Breast epithelium (tissue), 4 donors: ENCODE data around the gene MDH2. TPM values are rescaled to one million over a fixed set of nuclear protein-coding genes. Genes with fewer than 3 reads are reported as not detected.
A peak's percentile ranks its signal among the peaks of the same experiment; 100 is the strongest.

Source experiments
- DNase-seq, 2 donors: peaks; one replicate each; pipeline ENCODE4 v3.0.0-alpha.2; 2019; ENCODE audit warnings: low spot score in 2 of 2
- H3K27ac ChIP-seq, 2 donors: fragments of 200-600 bp; sonication (generic) in 1 of 2; one replicate each; pipeline ENCODE4 v1.5.1; 2016 to 2019; ENCODE audit warnings: mild to moderate bottlenecking in 1 of 2
- H3K27me3 ChIP-seq, 2 donors: fragments of 200-600 bp; sonication (generic) in 1 of 2; one replicate each; pipeline versions ENCODE4 v1.5.1 to v1.6.0; 2017 to 2019; ENCODE audit warnings: control low read depth in 1 of 2, mild to moderate bottlenecking in 1 of 2
- H3K36me3 ChIP-seq: fragments of 200-600 bp; one replicate; pipeline ENCODE4 v1.5.1; 2019
- H3K4me1 ChIP-seq, 2 donors: fragments of 200-600 bp; sonication (generic); one replicate each; pipeline ENCODE4 v1.5.1; 2016 to 2019; ENCODE audit warnings: control low read depth in 1 of 2
- H3K4me3 ChIP-seq, 3 donors: fragments of 200-600 bp; sonication (generic); 1 replicate in 2 of 3; 2 replicates in 1 of 3; pipeline ENCODE4 v1.5.1; 2016 to 2019; ENCODE audit warnings: mild to moderate bottlenecking in 3 of 3, moderate library complexity in 2 of 3
- H3K9me3 ChIP-seq, 2 donors: fragments of 200-600 bp; sonication (generic) in 1 of 2; one replicate each; pipeline ENCODE4 v1.5.1; 2016 to 2019; ENCODE audit warnings: control low read depth in 1 of 2
- POLR2A ChIP-seq: fragments of 450-650 bp; IDR thresholded peaks from one replicate; pipeline ENCODE4 v1.6.1; 2016; ENCODE audit warnings: antibody characterized with exemption, mild to moderate bottlenecking, moderate library complexity
- POLR2AphosphoS5 ChIP-seq, 3 donors: sonication (generic); formaldehyde crosslinking; IDR thresholded peaks; one replicate each; pipeline ENCODE4 v1.6.1; 2017; ENCODE audit warnings: antibody characterized with exemption in 3 of 3
- intact Hi-C: fragments of 100-400 bp; cut with DNase I; formaldehyde crosslinking; loops from one replicate; pipeline ENCODE4 v1.15.1; 2023; ENCODE audit warnings: low total_unique reads
- total RNA-seq, 3 donors: library from RNA; depleted of rRNA; stranded (reverse); fragments of >200 nt; gene quantifications; one replicate each; pipeline ENCODE4 v1.1.0, GENCODE V29; 2016
- TF ChIP-seq, protein P1 (sequence below), 3 donors: fragments of 450-650 bp; IDR thresholded peaks; one replicate each; pipeline ENCODE4 v1.5.1; 2016 to 2017; ENCODE audit warnings: antibody characterized with exemption in 3 of 3, mild to moderate bottlenecking in 3 of 3, moderate library complexity in 3 of 3

The MDH2 gene
- total RNA-seq, 3 donors from 2014 or later = 52.0 to 63.3 (median 61.8) TPM

DNA sequence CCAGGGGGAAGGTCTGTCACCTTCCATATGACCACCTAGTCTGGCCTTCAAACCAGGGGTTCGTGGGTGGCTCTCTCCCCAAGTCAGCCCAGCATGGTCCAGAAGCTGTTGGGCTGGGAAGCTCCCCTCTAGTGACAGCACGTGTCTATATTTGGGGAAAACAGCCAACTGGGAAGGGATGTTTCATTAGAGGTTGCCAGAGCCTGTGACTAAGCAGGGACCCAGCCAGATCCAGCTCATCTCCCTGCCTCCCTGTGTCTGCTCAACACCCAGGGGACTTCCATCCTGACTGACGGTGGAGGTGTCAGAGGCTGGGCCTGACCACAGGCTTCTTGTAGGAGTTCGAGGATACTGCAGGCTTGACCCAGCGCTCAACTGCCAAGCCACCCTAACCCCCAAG, 10.6 kb upstream of the MDH2 start:
- intact Hi-C loops = no loop called here
- H3K36me3 ChIP-seq = no peaks in the 10 kb centered on the region
- H3K9me3 ChIP-seq = no peaks in the 10 kb centered on the region
- H3K4me3 ChIP-seq = no peak overlapping the region
- no peaks in the 10 kb centered on the region for H3K27me3 ChIP-seq
- no peaks in the 10 kb centered on the region for H3K4me1 ChIP-seq
- H3K27ac ChIP-seq = no peak overlapping the region
- no peak for DNase-seq
- no peak for TF ChIP-seq POLR2AphosphoS5 (IDR thresholded peaks at IDR 0.05)
- TF ChIP-seq, protein P1, sequence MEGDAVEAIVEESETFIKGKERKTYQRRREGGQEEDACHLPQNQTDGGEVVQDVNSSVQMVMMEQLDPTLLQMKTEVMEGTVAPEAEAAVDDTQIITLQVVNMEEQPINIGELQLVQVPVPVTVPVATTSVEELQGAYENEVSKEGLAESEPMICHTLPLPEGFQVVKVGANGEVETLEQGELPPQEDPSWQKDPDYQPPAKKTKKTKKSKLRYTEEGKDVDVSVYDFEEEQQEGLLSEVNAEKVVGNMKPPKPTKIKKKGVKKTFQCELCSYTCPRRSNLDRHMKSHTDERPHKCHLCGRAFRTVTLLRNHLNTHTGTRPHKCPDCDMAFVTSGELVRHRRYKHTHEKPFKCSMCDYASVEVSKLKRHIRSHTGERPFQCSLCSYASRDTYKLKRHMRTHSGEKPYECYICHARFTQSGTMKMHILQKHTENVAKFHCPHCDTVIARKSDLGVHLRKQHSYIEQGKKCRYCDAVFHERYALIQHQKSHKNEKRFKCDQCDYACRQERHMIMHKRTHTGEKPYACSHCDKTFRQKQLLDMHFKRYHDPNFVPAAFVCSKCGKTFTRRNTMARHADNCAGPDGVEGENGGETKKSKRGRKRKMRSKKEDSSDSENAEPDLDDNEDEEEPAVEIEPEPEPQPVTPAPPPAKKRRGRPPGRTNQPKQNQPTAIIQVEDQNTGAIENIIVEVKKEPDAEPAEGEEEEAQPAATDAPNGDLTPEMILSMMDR (IDR thresholded peaks at IDR 0.05) = no peak

- intact Hi-C loops = no loop called here
- no peak for TF ChIP-seq POLR2AphosphoS5 (IDR thresholded peaks at IDR 0.05)
- H3K27ac ChIP-seq = no peak overlapping the region
- H3K36me3 ChIP-seq = no peaks in the 10 kb centered on the region
- no peak for DNase-seq
- no peaks in the 10 kb centered on the region for H3K4me1 ChIP-seq
- H3K9me3 ChIP-seq = no peaks in the 10 kb centered on the region
- H3K27me3 ChIP-seq = no peaks in the 10 kb centered on the region
- H3K4me3 ChIP-seq = no peak overlapping the region
These were observed 7.8 kb upstream of the MDH2 start for GRCh38 chr7:76040126-76040525.

GRCh38 chr7:76044375-76044865, 3.5 kb upstream of the MDH2 start:
- no peak overlapping the region for H3K4me3 ChIP-seq
- no peak for DNase-seq
- no peak overlapping the region for H3K27ac ChIP-seq
- intact Hi-C loops = no loop called here
- no peaks in the 10 kb centered on the region for H3K9me3 ChIP-seq
- H3K4me1 ChIP-seq = peaks cover 0 to 7% of the 10 kb centered on the region in 2 donors
- H3K36me3 ChIP-seq = no peaks in the 10 kb centered on the region
- no peaks in the 10 kb centered on the region for H3K27me3 ChIP-seq
- TF ChIP-seq, protein P1 (IDR thresholded peaks at IDR 0.05) = no peak
- TF ChIP-seq POLR2A = no peak
- no peak for TF ChIP-seq POLR2AphosphoS5 (IDR thresholded peaks at IDR 0.05)

GRCh38 chr7:76047305-76047810, 548 bp upstream of the MDH2 start:
- peaks cover 0 to 7% of the 10 kb centered on the region in 2 donors for H3K4me1 ChIP-seq
- intact Hi-C loops = no loop called here

DNA sequence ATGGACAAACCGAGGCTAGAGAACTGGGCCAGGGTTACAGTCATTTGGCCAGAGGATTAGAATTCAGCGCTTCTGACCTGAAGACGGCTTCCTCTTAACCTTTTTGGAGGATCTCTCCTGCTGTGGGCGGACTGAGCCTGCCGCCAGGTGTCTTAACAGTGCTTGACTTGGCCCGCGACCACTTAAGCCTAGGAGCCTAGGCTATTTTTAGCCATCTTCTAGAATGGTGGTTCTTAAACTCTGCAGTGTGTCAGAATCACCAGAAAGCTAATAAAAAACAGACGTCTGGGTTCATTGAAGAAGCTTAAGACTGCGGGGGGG, 722 bp downstream of the MDH2 start:
- H3K27ac ChIP-seq = peak overlapping the region; percentile 92 to 95
- no peak for TF ChIP-seq POLR2AphosphoS5 (IDR thresholded peaks at IDR 0.05)
- TF ChIP-seq, protein P1 (IDR thresholded peaks at IDR 0.05) = no peak
- H3K36me3 ChIP-seq = no peaks in the 10 kb centered on the region
- peaks cover 0 to 7% of the 10 kb centered on the region in 2 donors for H3K4me1 ChIP-seq
- intact Hi-C loops = no loop called here
- H3K4me3 ChIP-seq = peak overlapping the region; percentile 89 to 98 (median 97)
- no peaks in the 10 kb centered on the region for H3K27me3 ChIP-seq
- DNase-seq = no peak
- no peaks in the 10 kb centered on the region for H3K9me3 ChIP-seq

More at GRCh38 chr7:76047305-76047810, 548 bp upstream of the MDH2 start:
- Histone ChIP-seq H3K4me3 (peak overlapping the region; percentile 89 to 98 (median 97)), H3K9me3 (no peaks in the 10 kb centered on the region), H3K36me3 (no peaks in the 10 kb centered on the region), H3K27me3 (no peaks in the 10 kb centered on the region), H3K27ac (peak overlapping the region; percentile 92 to 95)
- TF ChIP-seq, protein P1 (IDR thresholded peaks at IDR 0.05) = no peak
- TF ChIP-seq POLR2AphosphoS5 (IDR thresholded peaks at IDR 0.05) (no peak), POLR2A (no peak)
- DNase-seq = no peak

GRCh38 chr7:76049295-76049694, 1.4 kb downstream of the MDH2 start:
- intact Hi-C loops = no loop called here
- H3K9me3 ChIP-seq = no peaks in the 10 kb centered on the region
- H3K4me1 ChIP-seq = peaks cover 0 to 7% of the 10 kb centered on the region in 2 donors
- H3K27me3 ChIP-seq = no peaks in the 10 kb centered on the region
- no peak for TF ChIP-seq POLR2AphosphoS5 (IDR thresholded peaks at IDR 0.05)
- TF ChIP-seq, protein P1 (IDR thresholded peaks at IDR 0.05) = no peak
- TF ChIP-seq POLR2A = no peak
- DNase-seq = no peak
- H3K27ac ChIP-seq = peak overlapping the region in 1 of 2 donors; percentile 92
- no peaks in the 10 kb centered on the region for H3K36me3 ChIP-seq
- peak overlapping the region in 2 of 3 donors; percentile 97 to 98 for H3K4me3 ChIP-seq
